HG02870 (cell line): ENCODE data around the gene TM7SF3.
A peak's percentile ranks its signal among the peaks of the same experiment; 100 is the strongest.
"Not testable (repeated sequence)": the region's sequence is repeated elsewhere in the genome, so short reads cannot be mapped to it uniquely, and the experiment has no call there.

Experiments
- ATAC-seq: cut with Tn5 transposase; IDR thresholded peaks from one replicate; pipeline ENCODE4 v1.9.1; 2021; ENCODE audit warnings: mild to moderate bottlenecking, moderate library complexity; ENCODE audit not compliant: unreplicated experiment

Gene TM7SF3

GRCh38 chr12:26987634-26988424 is 26.4 kb downstream of the TM7SF3 start:
- ATAC-seq: no peak

DNA sequence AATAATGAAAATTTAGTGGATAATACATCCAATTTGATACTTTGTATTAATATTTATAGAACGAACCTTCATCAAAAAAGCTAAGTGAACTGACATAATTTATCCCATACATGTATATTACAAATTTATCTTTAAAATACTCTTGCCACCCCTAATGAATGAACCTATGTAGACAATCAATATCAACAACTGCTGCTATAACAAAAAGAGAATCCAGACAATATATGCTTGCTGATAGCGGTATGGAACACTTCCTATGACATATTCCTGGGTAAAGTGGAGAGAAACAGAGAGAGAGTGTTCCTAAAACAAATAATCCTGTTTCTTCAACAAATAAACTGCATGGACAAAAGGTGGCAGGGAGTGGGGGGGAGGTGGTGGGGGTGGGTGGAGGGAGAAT is 31.3 kb downstream of the TM7SF3 start:
- ATAC-seq: no peak

DNA sequence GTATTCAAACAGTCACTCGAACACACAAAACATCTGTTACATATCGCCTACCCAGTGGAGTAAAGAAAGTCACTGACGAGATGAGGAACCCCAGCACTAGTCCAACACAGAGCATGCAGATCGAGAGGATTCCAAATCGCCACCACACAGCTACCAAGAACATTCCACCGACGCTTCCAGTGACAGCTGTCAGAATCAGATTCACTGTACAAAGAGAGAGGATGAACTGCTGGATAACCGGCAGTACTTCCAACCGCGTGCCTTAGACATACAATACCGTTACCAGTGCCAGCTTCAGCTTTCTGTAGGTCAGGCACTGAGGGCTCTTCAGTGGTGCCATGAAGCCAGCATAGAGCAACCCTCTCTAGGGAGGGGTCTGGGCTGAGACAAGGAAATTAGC is 34.5 kb downstream of the TM7SF3 start:
- no peak for ATAC-seq

DNA sequence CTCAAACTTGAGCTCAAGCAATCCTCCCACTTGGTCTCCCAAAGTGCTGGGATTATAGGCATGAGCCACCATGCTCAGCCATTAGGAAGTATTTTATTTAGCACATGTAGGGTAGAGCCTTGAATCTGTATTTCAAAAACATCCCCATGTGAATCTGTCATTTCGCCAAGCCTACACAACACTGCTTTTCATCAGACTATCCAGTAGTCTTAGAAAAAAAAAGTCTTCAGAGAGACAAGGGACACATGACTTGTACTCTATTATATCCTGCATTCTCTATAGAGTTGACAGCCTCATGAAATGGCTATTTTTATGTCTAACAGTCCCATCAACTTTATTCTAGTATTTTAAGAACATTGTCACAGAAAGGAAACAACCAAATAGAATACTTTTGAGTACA is 35.4 kb downstream of the TM7SF3 start:
- no peak for ATAC-seq

GRCh38 chr12:26976687-26977086 is 37.5 kb downstream of the TM7SF3 start:
- no peak for ATAC-seq

- ATAC-seq: peak; percentile 99
These were observed 42.2 kb downstream of the TM7SF3 start for GRCh38 chr12:26971963-26972362.

DNA sequence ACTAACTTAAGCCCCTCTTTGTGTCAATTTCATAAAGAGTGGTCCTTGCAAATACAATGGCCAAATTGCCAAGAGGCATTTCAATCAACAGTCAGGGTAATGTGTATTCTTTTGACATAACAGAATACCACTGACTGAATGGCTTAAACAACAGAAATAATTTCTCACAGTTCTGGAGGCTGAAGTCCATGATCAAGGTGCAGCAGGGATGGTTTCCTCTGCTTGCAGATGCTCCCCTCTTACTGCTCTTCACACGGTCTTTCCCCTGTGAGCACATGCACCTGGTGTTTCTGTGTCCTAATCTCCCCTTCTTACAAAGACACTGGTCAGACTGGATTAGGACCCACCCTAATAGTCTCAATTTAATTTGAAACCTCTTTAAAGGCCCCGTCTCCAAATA is 44.0 kb downstream of the TM7SF3 start:
- ATAC-seq: no peak

GRCh38 chr12:26966842-26967241 is 47.3 kb downstream of the TM7SF3 start:
- ATAC-seq: no peak

DNA sequence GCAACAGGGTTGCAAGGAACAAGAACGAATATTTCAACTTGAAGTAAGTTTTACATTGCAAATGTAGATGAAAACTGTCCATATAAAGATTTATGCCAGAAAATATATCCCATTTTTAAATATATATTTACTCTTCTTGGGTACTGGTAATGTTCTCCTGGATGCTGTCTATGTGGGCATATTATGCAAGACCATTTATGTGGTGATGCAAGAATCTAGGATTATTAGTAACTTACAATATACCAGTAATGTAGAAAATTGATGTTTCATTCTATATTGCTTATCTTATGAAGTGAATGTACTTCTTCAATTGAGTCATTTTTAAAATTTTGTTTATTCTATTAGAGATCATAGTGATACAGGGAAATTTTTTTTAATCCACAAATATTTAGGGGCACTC is 50.8 kb downstream of the TM7SF3 start:
- no peak for ATAC-seq

- no peak for ATAC-seq
These were observed 52.4 kb downstream of the TM7SF3 start for GRCh38 chr12:26961803-26962202.

- not testable (repeated sequence) for ATAC-seq
These were observed 52.8 kb downstream of the TM7SF3 start for GRCh38 chr12:26961391-26961790.

DNA sequence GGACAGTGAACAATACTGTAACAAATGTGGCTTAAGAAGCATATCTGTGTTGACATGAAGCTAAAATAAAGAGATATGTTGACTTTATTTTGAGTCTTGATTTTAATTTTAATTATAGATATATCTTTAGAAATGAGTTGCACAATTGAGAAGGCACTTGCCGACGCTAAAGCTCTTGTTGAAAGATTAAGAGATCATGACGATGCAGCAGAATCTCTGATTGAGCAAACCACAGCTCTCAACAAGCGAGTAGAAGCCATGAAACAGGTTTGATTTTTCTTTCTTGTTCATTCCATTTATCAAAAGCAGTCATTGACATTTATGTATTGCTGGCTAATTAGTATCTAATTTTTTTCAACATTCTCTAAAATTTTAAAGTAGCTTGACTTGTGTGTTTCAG is 60.2 kb downstream of the TM7SF3 start:
- no peak for ATAC-seq

DNA sequence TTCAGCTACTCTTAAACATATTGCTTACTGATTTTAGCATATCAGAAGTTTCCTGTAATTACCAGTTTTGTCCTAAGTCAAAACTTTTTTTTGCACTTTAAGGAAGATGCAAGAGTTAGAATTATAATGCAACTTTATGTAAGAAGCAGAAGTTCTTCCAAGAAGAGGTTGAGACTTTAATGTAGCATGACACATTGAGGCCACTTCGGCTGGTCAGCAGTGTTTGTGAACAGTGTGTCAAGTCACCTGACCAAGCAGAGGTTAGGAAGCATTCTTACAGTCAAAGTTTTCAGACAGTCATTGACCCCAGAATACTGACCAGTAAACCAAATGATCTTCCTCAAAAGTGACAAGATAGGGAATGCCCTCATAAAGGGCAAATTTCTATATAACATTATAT is 60.7 kb downstream of the TM7SF3 start:
- ATAC-seq: no peak

- no peak for ATAC-seq
These were observed 65.9 kb downstream of the TM7SF3 start for GRCh38 chr12:26948309-26948708.

DNA sequence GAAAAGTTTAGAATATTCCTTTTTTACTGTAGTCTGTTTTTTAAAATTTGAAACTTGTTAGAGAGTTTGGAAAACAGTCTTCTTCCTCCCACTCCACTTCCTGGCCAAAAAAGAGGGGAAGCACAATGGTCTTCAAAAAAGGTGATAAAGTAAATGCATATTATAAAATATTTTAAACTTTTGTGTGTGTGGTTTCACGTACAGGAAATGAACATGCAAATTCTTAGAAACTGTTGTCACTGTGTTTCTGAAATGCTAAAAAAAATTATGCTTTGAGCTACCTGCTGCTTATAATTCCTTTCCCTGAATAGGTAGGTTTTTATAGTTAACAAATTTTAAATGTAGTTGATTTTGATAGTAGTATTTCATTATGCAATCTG is 73.0 kb downstream of the TM7SF3 start:
- no peak for ATAC-seq

DNA sequence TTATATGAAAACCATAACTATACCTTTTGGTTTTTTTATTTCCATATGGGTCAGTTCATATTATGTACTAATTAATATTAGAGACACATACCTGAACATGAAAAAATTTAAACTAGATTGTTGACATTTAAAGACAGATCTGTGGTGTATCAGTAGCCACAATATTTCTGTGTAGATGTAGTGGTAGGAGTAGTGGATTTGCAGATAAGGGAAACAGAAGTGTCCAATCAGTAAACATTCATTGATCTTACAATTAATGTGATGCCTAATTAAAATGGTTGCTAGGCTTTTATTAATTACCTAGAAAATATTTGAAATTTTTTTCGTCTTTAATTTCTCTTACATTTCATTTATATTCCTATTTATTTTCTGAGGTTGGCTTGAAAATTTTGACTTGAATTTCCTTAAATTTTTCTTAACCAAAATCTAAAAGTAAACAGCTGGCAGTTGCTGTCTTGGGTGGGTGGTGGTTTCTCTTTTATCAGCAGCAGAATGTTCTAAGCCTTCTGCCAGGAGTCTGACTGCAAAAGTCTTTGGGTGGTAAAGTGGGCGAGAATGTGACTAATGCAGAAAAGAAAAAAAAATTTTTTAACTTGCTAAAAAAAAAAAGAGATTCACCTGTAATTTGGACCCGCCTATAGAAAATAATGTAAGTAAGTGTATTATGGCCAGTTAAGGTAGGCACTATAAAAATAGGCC is 73.5 kb downstream of the TM7SF3 start:
- no peak for ATAC-seq

GRCh38 chr12:26939953-26940352 is 74.2 kb downstream of the TM7SF3 start:
- no peak for ATAC-seq

- ATAC-seq: no peak
These were observed 74.9 kb downstream of the TM7SF3 start for GRCh38 chr12:26939192-26939832.

DNA sequence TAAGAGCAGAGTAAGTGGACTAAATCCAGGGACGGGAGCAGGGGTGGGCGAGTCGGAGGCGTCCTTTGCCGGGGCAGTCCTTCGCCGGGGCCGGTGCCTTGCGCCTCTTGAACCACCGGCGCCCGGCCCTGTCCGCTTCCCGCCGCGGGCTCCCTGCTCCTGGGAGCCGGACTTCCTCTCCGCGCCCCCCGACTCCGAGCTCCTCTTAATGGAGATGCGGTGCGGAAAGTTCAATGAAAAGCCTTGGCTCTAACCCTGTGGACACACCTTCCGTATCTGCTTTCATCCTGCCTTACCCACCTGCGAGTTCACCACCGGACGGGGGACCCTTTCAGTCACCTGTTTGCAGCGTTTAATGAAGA is 75.5 kb downstream of the TM7SF3 start:
- peak; percentile 24 for ATAC-seq

DNA sequence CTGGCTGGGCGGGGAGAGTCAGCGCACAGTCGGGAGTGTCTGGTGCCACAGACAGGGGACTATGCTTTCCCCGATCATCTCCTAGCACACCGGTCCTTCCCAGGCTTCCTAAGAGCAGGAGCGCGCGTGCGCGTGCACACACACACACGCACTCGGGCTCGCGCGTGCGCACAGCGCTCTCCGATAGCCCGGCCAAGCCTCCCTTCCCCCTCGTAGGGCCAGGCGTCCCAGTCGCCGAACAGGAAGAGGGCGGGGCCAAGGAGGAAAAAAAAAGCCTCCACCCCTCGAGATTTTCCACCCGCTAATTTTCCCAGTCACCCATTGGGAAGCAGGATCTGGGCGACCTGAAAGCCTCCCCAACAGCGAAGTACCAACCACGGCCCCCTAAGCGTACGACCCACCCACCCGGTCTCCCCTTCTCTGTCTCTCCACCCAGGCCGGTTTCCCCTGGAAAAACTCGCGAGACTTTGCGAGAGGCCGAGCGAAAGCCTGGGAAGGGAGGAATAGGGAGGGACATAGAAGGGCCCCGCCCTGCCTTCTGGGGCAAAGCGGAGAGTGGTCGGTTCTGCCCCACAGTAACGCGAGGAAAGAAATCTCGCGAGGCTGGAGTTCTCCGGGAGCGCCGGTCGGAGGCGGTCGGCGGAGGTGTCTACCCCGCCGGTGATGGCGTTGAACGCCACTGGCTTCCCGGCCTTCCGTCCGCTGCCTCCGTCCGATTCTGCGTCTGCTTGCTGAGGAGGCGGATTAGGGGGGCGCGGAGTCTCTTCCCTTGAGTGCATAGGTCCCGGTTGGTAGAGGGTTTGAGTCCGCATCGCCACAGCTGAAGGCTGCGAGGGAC is 76.1 kb downstream of the TM7SF3 start, which contains the start of the genes FGFR1OP2 and INTS13:
FGFR1OP2 (plus strand) TSS at position 608 of the 838 bp plus-strand sequence. CDS start 15,689 bp downstream, outside the sequence.
INTS13 (minus strand) TSS at position 119 of the 838 bp plus-strand sequence. CDS start 1,178 bp downstream, outside the sequence.
- peak; percentile 82 for ATAC-seq

GRCh38 chr12:26937443-26937862 is 76.7 kb downstream of the TM7SF3 start:
- no peak for ATAC-seq
